GM21723 (cell line): ENCODE results near the gene RBMS1.
A peak's percentile ranks its signal among the peaks of the same experiment; 100 is the strongest.

Source experiments
- ATAC-seq: cut with Tn5 transposase; IDR thresholded peaks from one replicate; pipeline ENCODE4 v1.9.1; 2021; ENCODE audit warnings: mild to moderate bottlenecking, moderate library complexity; ENCODE audit not compliant: unreplicated experiment

The RBMS1 gene

GRCh38 chr2:160232905-160233475 is 260.6 kb downstream of the RBMS1 start:
- no peak for ATAC-seq

DNA sequence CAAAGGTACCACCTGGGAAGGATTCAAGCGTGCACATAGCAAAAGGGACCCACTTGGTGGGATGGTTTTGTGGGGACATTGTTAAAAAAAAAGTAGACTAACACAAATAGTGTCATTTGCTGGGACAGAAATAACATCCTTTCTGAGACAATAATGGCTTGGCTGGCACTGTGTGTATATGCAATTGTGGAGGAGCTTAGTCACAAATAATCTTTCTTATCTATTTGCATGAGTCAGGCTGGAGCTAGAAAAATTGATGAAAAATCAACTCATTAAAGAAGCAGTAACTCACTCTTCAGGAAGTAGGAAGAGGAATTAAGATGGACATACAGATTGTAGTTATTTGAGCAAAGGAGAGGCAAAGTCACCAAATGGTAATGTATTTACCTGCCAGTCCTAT is 264.0 kb downstream of the RBMS1 start:
- no peak for ATAC-seq

- no peak for ATAC-seq
These were observed 265.3 kb downstream of the RBMS1 start for GRCh38 chr2:160228141-160228917.

DNA sequence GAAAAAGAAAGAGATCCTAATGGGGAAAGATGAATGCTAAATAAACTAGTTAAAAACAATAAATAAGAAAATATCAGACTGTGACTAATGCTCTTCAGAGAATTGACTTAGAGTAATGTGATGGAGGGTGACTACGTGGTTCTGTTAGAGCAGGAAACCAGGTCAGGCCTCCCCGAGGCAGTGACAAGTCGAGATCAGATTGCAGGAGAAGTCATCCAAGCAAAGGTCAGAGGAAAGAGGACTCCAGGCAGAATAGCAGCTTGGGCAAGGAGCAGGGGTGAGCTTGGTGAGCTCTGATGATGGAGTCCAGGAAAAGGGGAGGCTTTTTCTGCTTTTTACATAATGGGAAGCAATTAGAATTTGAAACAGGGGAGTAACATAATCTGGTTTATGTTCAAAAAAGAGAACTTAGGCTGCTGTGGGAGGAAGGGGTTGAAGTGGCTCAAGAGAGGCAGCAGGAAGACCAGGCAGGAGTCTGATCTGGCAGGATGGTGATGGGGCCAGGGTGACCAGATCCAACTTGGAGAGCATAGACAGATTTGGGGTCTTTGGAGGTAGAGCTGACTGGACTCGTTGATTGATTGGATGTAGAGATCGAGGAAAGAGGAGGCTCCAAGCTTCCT is 266.2 kb downstream of the RBMS1 start:
- no peak for ATAC-seq

GRCh38 chr2:160226367-160226766 is 267.2 kb downstream of the RBMS1 start:
- no peak for ATAC-seq

GRCh38 chr2:160225722-160226121 is 267.9 kb downstream of the RBMS1 start:
- ATAC-seq: no peak

DNA sequence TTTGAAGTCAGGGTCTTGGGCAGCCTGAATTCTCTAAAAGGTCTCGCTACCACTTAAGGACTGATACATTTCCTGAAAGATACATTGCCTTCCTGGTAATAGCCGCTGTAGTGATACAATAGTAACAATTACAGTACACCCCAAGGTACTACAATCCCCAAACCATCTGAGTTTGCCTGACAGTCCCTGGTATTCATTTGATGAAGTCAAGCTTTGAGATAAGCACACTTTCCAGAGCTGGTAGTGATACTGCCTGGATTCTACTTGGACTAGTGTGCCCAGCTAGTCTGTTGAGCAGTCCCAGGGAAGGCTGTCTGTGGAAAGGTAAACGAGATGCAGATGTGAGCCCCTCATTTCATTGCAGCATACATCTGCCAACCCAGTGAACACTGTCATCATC is 269.1 kb downstream of the RBMS1 start:
- ATAC-seq: peak; percentile 13

DNA sequence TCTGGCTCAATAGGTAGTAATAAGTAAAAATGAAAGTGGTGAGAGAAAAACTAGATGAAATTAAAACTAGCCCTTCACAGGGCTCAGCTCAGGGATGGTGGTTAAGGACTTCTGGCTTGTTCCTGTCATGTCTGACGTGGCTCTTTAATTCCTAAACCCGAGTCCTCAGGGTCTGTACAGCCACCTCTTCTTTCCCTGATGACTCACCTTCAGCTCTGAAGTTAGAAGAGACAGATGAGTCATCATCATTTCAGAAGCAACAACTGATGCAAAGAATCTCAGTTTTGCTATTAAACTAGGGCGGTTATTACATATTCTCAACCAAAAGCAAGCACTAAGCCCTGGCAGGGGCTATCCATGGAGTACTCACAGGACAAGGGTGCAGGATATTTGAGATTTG is 269.5 kb downstream of the RBMS1 start:
- ATAC-seq: peak; percentile 97

GRCh38 chr2:160223560-160223959 is 270.0 kb downstream of the RBMS1 start:
- ATAC-seq: no peak

DNA sequence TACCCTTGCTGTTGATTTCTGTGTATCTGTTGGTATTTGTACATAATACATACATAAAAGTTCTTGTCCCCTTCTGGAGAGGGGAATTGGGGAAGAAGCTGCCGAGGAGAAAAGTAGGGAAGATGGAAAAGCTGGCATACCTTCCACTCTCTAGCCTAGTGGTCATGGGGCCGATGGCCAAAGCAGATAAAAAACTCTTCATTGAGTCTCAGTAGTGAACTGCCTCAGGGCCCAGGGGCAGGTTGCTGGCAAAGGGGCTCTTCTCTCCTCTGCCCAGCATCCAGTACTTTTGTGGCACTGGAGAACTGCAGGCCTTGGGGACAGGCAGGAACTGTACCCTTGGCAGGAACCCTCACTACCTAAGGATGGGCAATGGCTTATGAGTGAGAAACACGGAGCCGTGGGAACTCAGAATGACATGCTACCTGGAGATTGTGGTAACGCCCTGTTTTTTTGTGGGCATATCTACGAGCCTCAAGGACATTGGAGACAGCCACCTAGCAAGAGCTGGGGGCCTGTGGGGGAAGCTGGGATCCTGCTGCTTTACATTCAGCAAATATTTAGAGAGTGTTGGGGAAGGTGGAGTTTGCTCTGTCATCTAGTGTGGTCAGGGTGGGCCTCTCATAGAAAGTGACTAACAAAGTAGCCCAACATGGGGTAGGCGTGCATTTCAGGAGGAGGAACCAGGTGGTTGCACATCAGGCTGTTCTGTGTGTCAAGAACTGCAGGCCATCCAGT is 270.9 kb downstream of the RBMS1 start:
- no peak for ATAC-seq
